Neuronal stem cell (in vitro differentiated cells): Measurements from ENCODE around the gene PHC2.
A peak's percentile ranks its signal among the peaks of the same experiment; 100 is the strongest.

Experiments
- DNase-seq: peaks from one replicate; pipeline ENCODE4 v3.0.0-alpha.2; 2013; ENCODE audit warnings: low spot score
- H2AFZ ChIP-seq: one replicate; pipeline ENCODE4 v1.6.1; 2013; ENCODE audit warnings: mild to moderate bottlenecking, low read length, inconsistent platforms
- H2AK5ac ChIP-seq: 2 replicates; pipeline ENCODE4 v1.6.1; 2013; ENCODE audit warnings: low read depth, mild to moderate bottlenecking, inconsistent platforms, low read length, moderate library complexity, mixed read lengths
- H2BK120ac ChIP-seq: 2 replicates; pipeline ENCODE4 v1.6.1; 2013; ENCODE audit warnings: low read depth, mild to moderate bottlenecking, inconsistent platforms, low read length, moderate library complexity, mixed read lengths
- H2BK12ac ChIP-seq: one replicate; pipeline ENCODE4 v1.6.1; 2013; ENCODE audit warnings: low read length, inconsistent platforms
- H2BK15ac ChIP-seq: 2 replicates; pipeline ENCODE4 v1.6.1; 2013; ENCODE audit warnings: mild to moderate bottlenecking, low read length, inconsistent platforms, mixed read lengths
- H2BK5ac ChIP-seq: one replicate; pipeline ENCODE4 v1.6.1; 2013; ENCODE audit warnings: inconsistent platforms, mild to moderate bottlenecking, low read length, moderate library complexity
- H3K14ac ChIP-seq: one replicate; pipeline ENCODE4 v1.6.1; 2013; ENCODE audit warnings: low read length, inconsistent platforms
- H3K18ac ChIP-seq: 2 replicates; pipeline ENCODE4 v1.6.1; 2013; ENCODE audit warnings: low read length, inconsistent platforms
- H3K23ac ChIP-seq: 2 replicates; pipeline ENCODE4 v1.6.1; 2013; ENCODE audit warnings: low read depth, mild to moderate bottlenecking, mixed read lengths, low read length, inconsistent platforms; ENCODE audit not compliant: poor library complexity
- H3K27ac ChIP-seq: replicated peaks from 3 replicates; pipeline ENCODE4 v1.5.1; 2013; ENCODE audit warnings: low read length, inconsistent platforms
- H3K27me3 ChIP-seq, 3 experiments: 2 replicates each; pipeline ENCODE4 v1.6.1; 2013; ENCODE audit warnings: low read length in 3 of 3, mild to moderate bottlenecking in 2 of 3, inconsistent platforms in 1 of 3, low read depth in 1 of 3, mixed read lengths in 1 of 3, moderate library complexity in 1 of 3; ENCODE audit not compliant: control insufficient read depth in 3 of 3, insufficient read depth in 3 of 3
- H3K36me3 ChIP-seq, 2 donors: replicated peaks in 1 of 2; 2 replicates each; pipeline ENCODE4 v1.6.1; 2013; ENCODE audit warnings: low read length in 2 of 2; ENCODE audit not compliant: control insufficient read depth in 2 of 2, insufficient read depth in 2 of 2
- H3K4ac ChIP-seq: 2 replicates; pipeline ENCODE4 v1.6.1; 2013; ENCODE audit warnings: inconsistent platforms, mild to moderate bottlenecking, low read length, moderate library complexity
- H3K4me1 ChIP-seq, 2 donors: 1 replicate in 1 of 2; 2 replicates in 1 of 2; pipeline ENCODE4 v1.6.1; 2013; ENCODE audit warnings: low read length in 2 of 2, low read depth in 1 of 2; ENCODE audit not compliant: control insufficient read depth in 2 of 2, insufficient read depth in 1 of 2
- H3K4me2 ChIP-seq: one replicate; pipeline ENCODE4 v1.6.1; 2013; ENCODE audit warnings: mild to moderate bottlenecking, low read length, inconsistent platforms; ENCODE audit not compliant: insufficient read depth, poor library complexity, severe bottlenecking
- H3K4me3 ChIP-seq, 2 donors: 2 replicates each; pipeline ENCODE4 v1.5.1; 2013; ENCODE audit warnings: low read length in 2 of 2, mild to moderate bottlenecking in 2 of 2, inconsistent platforms in 1 of 2, moderate library complexity in 1 of 2
- H3K79me1 ChIP-seq: one replicate; pipeline ENCODE4 v1.6.1; 2013; ENCODE audit warnings: low read depth, mild to moderate bottlenecking, inconsistent platforms, low read length, moderate library complexity
- H3K9ac ChIP-seq: one replicate; pipeline ENCODE4 v1.6.1; 2013; ENCODE audit warnings: mild to moderate bottlenecking, low read depth, low read length, inconsistent platforms; ENCODE audit not compliant: poor library complexity
- H3K9me3 ChIP-seq, 2 donors: replicated peaks in 1 of 2; 2 replicates each; pipeline versions ENCODE3 to v1.6.1; 2013; ENCODE audit warnings: low read length in 2 of 2, mild to moderate bottlenecking in 2 of 2, inconsistent platforms in 1 of 2, low read depth in 1 of 2, mixed read lengths in 1 of 2, moderate library complexity in 1 of 2; ENCODE audit not compliant: control insufficient read depth in 2 of 2, insufficient read depth in 1 of 2
- H4K8ac ChIP-seq: one replicate; pipeline ENCODE4 v1.6.1; 2013; ENCODE audit warnings: low read depth, mild to moderate bottlenecking, inconsistent platforms, low read length, moderate library complexity
- H4K91ac ChIP-seq: one replicate; pipeline ENCODE4 v1.6.1; 2013; ENCODE audit warnings: low read length, low read depth, mild to moderate bottlenecking, inconsistent platforms; ENCODE audit not compliant: poor library complexity
- WGBS, 2 donors: extraction: QIAGEN DNeasy Blood & Tissue Kit; methylation state at CpG; one replicate each; pipeline ENCODE4 v1.1.7; 2013; ENCODE audit warnings: missing lambda C conversion rate in 2 of 2, mixed read lengths in 1 of 2; ENCODE audit not compliant: insufficient read length in 2 of 2, insufficient replicate concordance in 1 of 2; ENCODE audit errors: extremely low coverage in 2 of 2; 5-methylcytosine and 5-hydroxymethylcytosine counted together

Gene PHC2

GRCh38 chr1:33349778-33350610, 80.9 kb downstream of the PHC2 start:
- peak overlapping the region; percentile 96 for H3K18ac ChIP-seq
- peak overlapping the region; percentile 5 for H3K14ac ChIP-seq
- peak overlapping the region; percentile 2 for H2BK5ac ChIP-seq
- H3K4me3 ChIP-seq, result peak overlapping the region; percentile 73 to 97
- DNase-seq, result peak; percentile 79
- peak overlapping the region; percentile 74 for H4K91ac ChIP-seq
- peak overlapping the region; percentile 70 for H3K4ac ChIP-seq
- peaks cover 0 to 50% of the 10 kb centered on the region in 2 donors for H3K36me3 ChIP-seq
- peak overlapping the region; percentile 60 for H3K27ac ChIP-seq
- H2BK12ac ChIP-seq, result peak overlapping the region; percentile 92
- H3K27me3 ChIP-seq, result no peaks in the 10 kb centered on the region
- WGBS, 2 donors, result no CpG with 5 or more reads among the region's 104 CpGs
- H3K4me2 ChIP-seq, result peak overlapping the region; percentile 85
- no peak overlapping the region for H4K8ac ChIP-seq
- H2BK15ac ChIP-seq, result peak overlapping the region; percentile 23
- H3K4me1 ChIP-seq, result peaks cover 24 to 34% of the 10 kb centered on the region in 2 donors
- H3K79me1 ChIP-seq, result no peaks in the 10 kb centered on the region
- peak overlapping the region; percentile 9 for H2AK5ac ChIP-seq
- peak overlapping the region; percentile 93 for H3K9ac ChIP-seq
- H2AFZ ChIP-seq, result peak overlapping the region; percentile 59
- no peaks in the 10 kb centered on the region for H3K9me3 ChIP-seq
- no peak overlapping the region for H3K23ac ChIP-seq
- H2BK120ac ChIP-seq, result no peak overlapping the region

GRCh38 chr1:33349081-33349759, 81.7 kb downstream of the PHC2 start:
- no peak overlapping the region for H2BK120ac ChIP-seq
- peaks cover 20 to 34% of the 10 kb centered on the region in 2 donors for H3K4me1 ChIP-seq
- H2BK12ac ChIP-seq, result no peak overlapping the region
- no peak overlapping the region for H4K91ac ChIP-seq
- H3K23ac ChIP-seq, result peak overlapping the region; percentile 33
- H3K18ac ChIP-seq, result peak overlapping the region; percentile 96
- peak overlapping the region; percentile 99 for H3K9ac ChIP-seq
- H3K9me3 ChIP-seq, result no peaks in the 10 kb centered on the region
- H4K8ac ChIP-seq, result no peak overlapping the region
- no CpG with 5 or more reads among the region's 78 CpGs for WGBS, 2 donors
- H3K14ac ChIP-seq, result no peak overlapping the region
- no peak overlapping the region for H2BK5ac ChIP-seq
- no peak overlapping the region for H2BK15ac ChIP-seq
- H3K36me3 ChIP-seq, result peaks cover 0 to 52% of the 10 kb centered on the region in 2 donors
- peak overlapping the region; percentile 60 for H3K27ac ChIP-seq
- no peak overlapping the region for H2AFZ ChIP-seq
- H3K4ac ChIP-seq, result no peak overlapping the region
- peak overlapping the region; percentile 71 for H3K4me2 ChIP-seq
- peak overlapping the region; percentile 73 to 97 for H3K4me3 ChIP-seq
- DNase-seq, result no peak
- no peaks in the 10 kb centered on the region for H3K27me3 ChIP-seq
- peak overlapping the region; percentile 16 for H2AK5ac ChIP-seq
- no peaks in the 10 kb centered on the region for H3K79me1 ChIP-seq

DNA sequence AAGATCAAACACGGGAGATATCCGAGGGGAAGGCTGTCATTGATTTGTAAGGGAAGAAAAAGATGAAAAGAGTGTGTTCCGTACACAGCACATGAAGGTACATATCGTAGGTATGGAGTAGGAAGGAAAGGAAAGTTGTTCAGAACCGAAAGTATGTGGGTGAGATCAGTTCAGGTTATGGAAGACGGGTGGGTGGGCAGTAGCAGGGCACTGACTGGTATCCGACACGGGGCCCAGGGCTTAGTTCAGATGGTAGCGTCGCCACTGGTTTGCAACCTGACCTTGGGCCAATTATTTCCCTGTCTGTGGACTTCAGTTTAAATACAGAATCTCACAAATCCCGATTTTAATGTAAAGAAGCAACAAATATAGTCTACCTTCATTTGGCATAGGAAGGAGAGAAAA, 82.2 kb downstream of the PHC2 start:
- Histone ChIP-seq H2BK120ac (no peak overlapping the region), H3K27me3 (no peaks in the 10 kb centered on the region), H3K18ac (no peak overlapping the region), H2AK5ac (no peak overlapping the region), H2BK5ac (no peak overlapping the region), H3K4me3 (peak overlapping the region; percentile 73 to 97), H3K9me3 (no peaks in the 10 kb centered on the region), H3K4me1 (peaks cover 20 to 34% of the 10 kb centered on the region in 2 donors), H3K4ac (no peak overlapping the region), H2BK12ac (no peak overlapping the region), H3K79me1 (no peaks in the 10 kb centered on the region), H3K27ac (no peak overlapping the region), H4K8ac (no peak overlapping the region), H3K23ac (no peak overlapping the region), H4K91ac (no peak overlapping the region), H2BK15ac (no peak overlapping the region), H2AFZ (no peak overlapping the region), H3K36me3 (peaks cover 0 to 53% of the 10 kb centered on the region in 2 donors), H3K14ac (no peak overlapping the region), H3K9ac (peak overlapping the region; percentile 73), H3K4me2 (peak overlapping the region; percentile 71)
- no CpG with 5 or more reads among the region's 11 CpGs for WGBS, 2 donors
- no peak for DNase-seq

GRCh38 chr1:33348194-33348593, 82.7 kb downstream of the PHC2 start:
- H2BK120ac ChIP-seq, result no peak overlapping the region
- H3K27ac ChIP-seq, result peak overlapping the region; percentile 38

More at GRCh38 chr1:33348194-33348593, 82.7 kb downstream of the PHC2 start:
- Histone ChIP-seq H3K23ac (no peak overlapping the region), H3K79me1 (no peaks in the 10 kb centered on the region), H4K91ac (no peak overlapping the region), H3K4ac (no peak overlapping the region), H3K36me3 (peaks cover 0 to 57% of the 10 kb centered on the region in 2 donors), H3K27me3 (no peaks in the 10 kb centered on the region), H2BK12ac (no peak overlapping the region), H3K18ac (no peak overlapping the region), H3K4me3 (peak overlapping the region; percentile 73 to 97), H3K4me1 (peaks cover 22 to 34% of the 10 kb centered on the region in 2 donors), H3K9me3 (no peaks in the 10 kb centered on the region), H2BK5ac (no peak overlapping the region), H2AK5ac (no peak overlapping the region), H2BK15ac (no peak overlapping the region), H3K14ac (no peak overlapping the region), H2AFZ (no peak overlapping the region), H4K8ac (no peak overlapping the region), H3K9ac (no peak overlapping the region), H3K4me2 (peak overlapping the region; percentile 71)
- WGBS, 2 donors, result no CpG with 5 or more reads among the region's 2 CpGs
- no peak for DNase-seq
